Stimulated activated CD8-positive, alpha-beta memory T cell treated with anti-CD3 and anti-CD28 coated beads, Interleukin-4, amount 100 ng/mL, for 24 hours (primary cell): ENCODE data around the gene SLC44A3.

Experiments used
- DNase-seq: peaks from one replicate; pipeline ENCODE4 v3.0.0-alpha.2; 2020; ENCODE audit warnings: low read depth

The SLC44A3 gene

DNA sequence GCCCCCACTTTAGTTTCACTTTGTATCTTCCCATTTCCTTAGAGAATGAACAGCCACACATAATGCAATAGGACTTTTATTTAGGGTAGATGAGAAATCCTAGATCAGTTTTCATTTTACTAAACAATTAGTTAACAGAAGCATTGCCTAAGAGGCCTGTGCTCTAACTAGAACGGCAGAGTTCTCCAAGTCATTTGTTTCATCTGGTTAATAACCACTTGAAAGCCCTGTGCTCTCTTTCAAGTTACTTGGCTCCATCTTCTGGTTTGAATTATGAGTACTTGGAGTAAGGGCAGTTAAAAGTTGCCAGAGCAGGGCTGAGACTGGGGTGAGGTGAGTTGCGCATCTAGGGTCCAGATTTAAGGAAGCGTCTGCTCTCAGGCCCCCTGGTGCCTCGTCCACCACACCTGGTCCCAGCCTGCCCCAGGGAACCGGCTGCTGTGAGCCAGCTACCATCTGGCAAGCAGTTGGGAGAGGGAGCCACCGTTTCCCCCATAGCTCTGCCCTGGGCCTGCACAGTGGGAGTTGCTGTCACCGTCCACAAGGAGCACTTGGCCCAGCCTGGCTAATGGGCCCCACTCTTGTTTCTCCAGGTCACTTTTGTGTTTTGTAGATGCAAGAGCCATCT, 18.1 kb upstream of the SLC44A3 start:
- no peak for DNase-seq

DNA sequence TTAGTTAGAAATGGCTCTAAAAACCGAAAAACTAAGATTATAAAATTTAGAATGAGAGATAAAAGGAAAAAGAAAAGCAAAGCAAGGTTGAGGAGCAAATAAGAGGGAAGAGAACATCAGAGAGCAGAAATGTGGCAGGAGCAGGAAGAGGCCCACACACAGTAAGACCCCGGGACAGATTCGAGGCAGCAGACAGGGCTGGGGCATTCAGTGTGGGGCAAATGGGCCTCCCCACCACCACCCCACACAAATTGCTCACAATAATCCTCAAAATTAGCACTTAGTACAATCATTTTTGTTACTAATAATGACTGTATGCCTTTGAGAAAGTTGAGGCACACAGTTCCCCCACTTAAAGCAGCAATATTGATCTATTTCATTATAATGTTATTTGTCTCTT, 17.1 kb upstream of the SLC44A3 start:
- DNase-seq = no peak

DNA sequence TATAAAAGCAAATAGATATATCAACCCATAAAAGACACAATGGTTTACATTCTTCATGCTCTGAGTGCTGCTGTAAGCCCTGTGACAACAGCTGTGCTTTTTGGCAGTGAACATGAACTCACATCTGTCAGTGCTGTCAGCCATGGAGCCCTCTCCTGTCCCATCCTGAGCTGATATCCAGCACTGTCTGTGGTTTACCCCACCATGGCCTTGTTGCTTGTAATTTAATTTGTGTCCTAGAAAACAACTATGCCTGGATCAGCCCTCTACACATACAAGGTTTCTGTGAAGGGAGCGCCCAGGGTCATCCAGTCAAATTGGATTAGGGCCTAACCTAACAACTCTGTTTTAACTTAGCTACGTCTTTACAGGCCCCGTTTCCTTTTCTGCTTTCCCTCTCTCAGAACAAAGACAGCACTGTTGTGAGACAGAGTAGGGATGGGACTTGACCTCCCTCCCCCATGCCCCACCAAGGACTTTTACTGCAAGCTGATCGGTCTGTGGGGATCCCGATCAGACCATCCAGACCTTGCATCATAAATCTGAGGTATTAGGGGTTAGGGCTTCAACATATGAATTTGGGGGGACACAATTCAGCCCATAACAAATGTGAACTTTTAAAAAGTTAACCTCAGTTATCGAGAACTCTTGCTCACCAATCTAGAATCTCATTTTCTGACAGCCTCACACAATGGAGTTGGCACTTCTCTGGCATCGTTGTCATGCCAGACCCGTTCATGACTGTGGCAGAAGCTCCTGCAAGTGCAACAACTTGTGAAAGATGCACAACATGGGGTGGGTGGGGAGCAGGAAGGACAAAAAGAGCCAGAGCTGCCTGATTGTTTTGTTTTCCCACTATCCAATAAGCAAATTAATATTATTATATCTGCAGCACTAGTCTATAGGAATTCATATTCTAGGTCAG, 16.4 kb upstream of the SLC44A3 start:
- DNase-seq = no peak

- no peak for DNase-seq
These were observed 15.7 kb upstream of the SLC44A3 start for GRCh38 chr1:94804442-94804837.

- peak; percentile 19 for DNase-seq
These were observed 14.2 kb upstream of the SLC44A3 start for GRCh38 chr1:94805912-94806311.

- no peak for DNase-seq
These were observed 13.7 kb upstream of the SLC44A3 start for GRCh38 chr1:94806441-94806871.

- DNase-seq = no peak
These were observed 12.2 kb upstream of the SLC44A3 start for GRCh38 chr1:94807742-94808491.

DNA sequence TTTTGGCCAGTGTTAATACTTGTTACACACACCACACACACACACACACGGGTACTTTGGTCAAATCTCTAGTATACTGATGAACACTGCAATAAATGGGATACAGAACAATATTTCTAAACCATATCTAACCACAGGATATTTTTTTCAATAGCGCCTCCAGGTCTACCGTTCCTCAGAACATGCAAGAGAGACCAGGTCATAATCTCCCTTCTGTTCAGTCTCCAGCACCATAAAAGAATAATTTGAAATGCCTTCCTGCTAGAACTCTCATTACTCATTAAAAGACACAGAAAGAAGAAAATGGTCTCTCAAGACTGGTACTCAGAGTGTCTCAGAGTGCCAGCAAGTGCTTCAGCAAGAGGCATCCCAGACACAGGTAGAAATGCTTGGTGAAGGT, 11.5 kb upstream of the SLC44A3 start:
- DNase-seq = no peak

GRCh38 chr1:94812985-94813384, 7.2 kb upstream of the SLC44A3 start:
- no peak for DNase-seq

GRCh38 chr1:94816030-94816429, 4.1 kb upstream of the SLC44A3 start:
- DNase-seq = no peak

DNA sequence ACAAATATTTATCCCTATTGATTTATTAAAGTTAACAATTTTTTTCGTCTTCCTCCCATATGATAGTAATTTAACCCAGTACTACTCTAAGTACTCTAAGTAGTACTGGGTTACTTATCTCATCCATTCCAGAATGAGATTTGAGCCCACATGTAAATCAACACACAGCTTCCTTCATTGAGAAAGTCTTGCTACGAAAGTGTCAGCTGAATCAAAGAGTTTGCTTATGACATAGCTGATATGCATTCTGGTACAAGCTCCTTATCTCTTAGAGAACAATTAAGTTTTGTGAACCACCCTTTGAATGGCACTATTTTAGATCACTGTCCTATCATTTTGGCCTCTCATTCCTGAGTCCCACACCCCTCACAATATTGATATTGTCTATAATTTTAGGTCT, 2.4 kb upstream of the SLC44A3 start:
- no peak for DNase-seq

- DNase-seq = no peak
These were observed 766 bp upstream of the SLC44A3 start for GRCh38 chr1:94819238-94819944.

- DNase-seq = no peak
These were observed 779 bp downstream of the SLC44A3 start for GRCh38 chr1:94820936-94821335.

GRCh38 chr1:94821636-94822305, 1.6 kb downstream of the SLC44A3 start:
- DNase-seq = no peak

DNA sequence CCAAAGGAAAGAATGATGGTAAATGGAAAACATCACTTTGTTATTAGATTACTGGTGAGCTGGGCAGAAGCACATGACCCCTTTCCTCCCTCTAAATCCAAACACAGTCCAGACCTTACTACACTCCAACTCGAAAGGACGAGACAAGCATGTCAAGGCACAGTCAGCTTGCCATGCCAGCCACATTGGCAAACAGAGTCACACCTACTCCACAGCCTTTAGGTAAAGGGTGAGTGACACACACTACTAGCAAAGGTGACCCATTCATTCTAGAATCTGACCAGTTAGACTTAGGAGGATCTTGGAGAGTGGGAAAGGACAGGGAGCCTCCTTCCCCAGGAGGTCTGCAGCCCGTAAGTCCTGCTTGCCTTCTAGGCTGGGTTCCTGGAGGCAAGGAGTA, 3.0 kb downstream of the SLC44A3 start:
- DNase-seq = no peak

- no peak for DNase-seq
These were observed 5.8 kb downstream of the SLC44A3 start for GRCh38 chr1:94825936-94826335.

- no peak for DNase-seq
These were observed 7.3 kb downstream of the SLC44A3 start for GRCh38 chr1:94827434-94827833.

- DNase-seq = no peak
These were observed 8.1 kb downstream of the SLC44A3 start for GRCh38 chr1:94828251-94828650.

GRCh38 chr1:94831641-94832040, 11.5 kb downstream of the SLC44A3 start:
- DNase-seq = no peak

- DNase-seq = no peak
These were observed 12.3 kb downstream of the SLC44A3 start for GRCh38 chr1:94832446-94832845.

DNA sequence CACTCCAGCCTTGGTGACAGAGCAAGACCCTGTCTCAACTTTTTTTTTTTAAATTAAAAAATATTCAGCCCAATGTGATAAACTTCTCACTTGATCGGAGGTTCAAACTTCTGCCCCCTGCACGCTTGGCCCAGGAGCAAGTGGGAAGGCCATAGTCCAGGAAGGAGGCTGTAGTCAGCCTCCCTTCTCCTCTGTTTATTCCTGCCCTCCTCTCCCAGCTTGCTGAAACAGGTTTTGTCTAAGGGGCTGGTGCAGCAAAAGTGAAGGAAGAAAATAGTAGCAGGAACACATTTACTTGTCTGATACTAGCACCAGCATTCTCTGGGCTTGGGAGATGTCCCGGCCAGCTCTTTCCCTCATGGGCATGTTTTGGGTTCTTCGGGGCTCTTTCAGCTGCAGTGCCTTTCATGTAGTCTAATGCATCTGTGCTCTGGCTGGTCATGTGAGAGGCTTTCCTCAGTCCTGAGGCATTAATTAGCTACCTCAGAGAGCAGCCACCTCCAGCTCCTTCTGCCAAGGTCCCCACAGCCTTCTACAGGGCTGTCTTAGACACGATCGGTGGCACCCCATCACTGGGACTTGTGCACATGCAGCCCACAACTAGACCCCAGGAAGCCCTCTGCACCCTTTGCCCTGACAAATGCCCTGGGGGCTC, 12.9 kb downstream of the SLC44A3 start:
- no peak for DNase-seq
